GM23248 (cell line): ENCODE measurements around the gene FAM174B.

Experiments used
- EZH2 ChIP-seq: fragments of 200-600 bp; sonication (generic); IDR thresholded peaks from 2 replicates; pipeline ENCODE4 v1.6.1; 2018; ENCODE audit warnings: antibody characterized with exemption, mild to moderate bottlenecking; ENCODE audit not compliant: insufficient read depth, poor library complexity, severe bottlenecking
- EZH2phosphoT487 ChIP-seq: fragments of 200-600 bp; sonication (generic); IDR thresholded peaks from 2 replicates; pipeline ENCODE4 v1.6.1; 2018; ENCODE audit warnings: antibody characterized with exemption, moderate library complexity, mild to moderate bottlenecking, low read depth; ENCODE audit not compliant: insufficient read depth

GRCh38 chr15:92611995-92612745 is 43.4 kb downstream of the FAM174B start:
- TF ChIP-seq EZH2 (no peak), EZH2phosphoT487 (no peak)
